Fibroblast of pulmonary artery (primary cell): ENCODE measurements around the gene HDAC10.

ENCODE experiments used
- DNase-seq: peaks from one replicate; pipeline ENCODE4 v3.0.0-alpha.2; 2010; ENCODE audit warnings: low read depth
- H3K4me3 ChIP-seq: replicated peaks from 2 replicates; pipeline ENCODE4 v1.5.1; 2011; ENCODE audit warnings: low read depth, mild to moderate bottlenecking, control low read depth, low read length, moderate library complexity
- CTCF ChIP-seq: IDR thresholded peaks from 2 replicates; pipeline ENCODE4 v1.5.1; 2011; ENCODE audit warnings: mild to moderate bottlenecking, control low read depth, low read length, inconsistent platforms; ENCODE audit errors: missing control alignments

The HDAC10 gene

GRCh38 chr22:50218996-50219727, 31.9 kb downstream of the HDAC10 start:
- DNase-seq: peak; percentile 82
- no peak for TF ChIP-seq CTCF
- no peak overlapping the region for H3K4me3 ChIP-seq

- no peak overlapping the region for H3K4me3 ChIP-seq
- no peak for TF ChIP-seq CTCF
Observed at GRCh38 chr22:50218153-50218995, 32.7 kb downstream of the HDAC10 start.

GRCh38 chr22:50217543-50218152, 33.4 kb downstream of the HDAC10 start:
- no peak for DNase-seq
- TF ChIP-seq CTCF: no peak
- no peak overlapping the region for H3K4me3 ChIP-seq

More at GRCh38 chr22:50218153-50218995, 32.7 kb downstream of the HDAC10 start:
- no peak for DNase-seq

- DNase-seq: no peak
- TF ChIP-seq CTCF: no peak
- no peak overlapping the region for H3K4me3 ChIP-seq
Observed at GRCh38 chr22:50216684-50217520, 34.2 kb downstream of the HDAC10 start.

GRCh38 chr22:50216055-50216683, 34.9 kb downstream of the HDAC10 start:
- no peak overlapping the region for H3K4me3 ChIP-seq
- DNase-seq: no peak
- TF ChIP-seq CTCF: no peak
